ENCODE data around the gene MMP24. TPM values are rescaled to one million over a fixed set of nuclear protein-coding genes. Genes with fewer than 3 reads are reported as not detected.
"Not testable (repeated sequence)": the region's sequence is repeated elsewhere in the genome, so short reads cannot be mapped to it uniquely, and the experiment has no call there.

Gene MMP24
- total RNA-seq, 1 experiment from 2014 or later, result 0.71 TPM

- H3K27me3 ChIP-seq (replicated peaks); H3K36me3 ChIP-seq; H3K4me3 ChIP-seq; H3K9me3 ChIP-seq (replicated peaks): not testable (repeated sequence)
- peaks cover 91% of the 10 kb centered on the region for H3K4me1 ChIP-seq (replicated peaks)
- H3K27ac ChIP-seq, result peak overlapping the region; percentile 32
- DNase-seq (ENCODE audit: low read depth in 1 of 2, low spot score in 2 of 2), result peak; percentile 37 to 65
Measured at GRCh38 chr20:35315632-35316020, 89.1 kb downstream of the MMP24 start.

- no peaks in the 10 kb centered on the region for H3K27me3 ChIP-seq (replicated peaks)
- peaks cover 93% of the 10 kb centered on the region for H3K4me1 ChIP-seq (replicated peaks)
- no peak overlapping the region for H3K4me3 ChIP-seq
- no peaks in the 10 kb centered on the region for H3K36me3 ChIP-seq
- H3K9me3 ChIP-seq (replicated peaks), result no peaks in the 10 kb centered on the region
- no peak for DNase-seq (ENCODE audit: low read depth in 1 of 2, low spot score in 2 of 2)
- H3K27ac ChIP-seq, result peak overlapping the region; percentile 10
Measured at GRCh38 chr20:35316086-35316485, 89.6 kb downstream of the MMP24 start.

- H3K27me3 ChIP-seq (replicated peaks), result no peaks in the 10 kb centered on the region
- no peaks in the 10 kb centered on the region for H3K36me3 ChIP-seq
Measured at GRCh38 chr20:35317416-35318210, 91.1 kb downstream of the MMP24 start.

GRCh38 chr20:35318502-35319157 is 92.1 kb downstream of the MMP24 start:
- H3K4me3 ChIP-seq, result no peak overlapping the region
- peaks cover 68% of the 10 kb centered on the region for H3K4me1 ChIP-seq (replicated peaks)
- H3K36me3 ChIP-seq, result no peaks in the 10 kb centered on the region
- peak overlapping the region; percentile 66 for H3K27ac ChIP-seq
- no peaks in the 10 kb centered on the region for H3K27me3 ChIP-seq (replicated peaks)
- no peaks in the 10 kb centered on the region for H3K9me3 ChIP-seq (replicated peaks)
- peak in 1 of 2 experiments; percentile 69 for DNase-seq (ENCODE audit: low read depth in 1 of 2, low spot score in 2 of 2)

More at GRCh38 chr20:35317416-35318210, 91.1 kb downstream of the MMP24 start:
- Histone ChIP-seq H3K9me3 (replicated peaks) (no peaks in the 10 kb centered on the region), H3K4me1 (replicated peaks) (peaks cover 78% of the 10 kb centered on the region), H3K4me3 (no peak overlapping the region), H3K27ac (peak overlapping the region; percentile 66; the same call in 1 of the 2 replicates)
- DNase-seq (ENCODE audit: low read depth in 1 of 2, low spot score in 2 of 2), result no peak

GRCh38 chr20:35319192-35319870 is 92.8 kb downstream of the MMP24 start:
- Histone ChIP-seq H3K4me1 (replicated peaks) (peaks cover 61% of the 10 kb centered on the region), H3K36me3 (no peaks in the 10 kb centered on the region)

GRCh38 chr20:35319871-35320197 is 93.3 kb downstream of the MMP24 start:
- H3K36me3 ChIP-seq, result peaks cover under 1% of the 10 kb centered on the region
- H3K9me3 ChIP-seq (replicated peaks), result no peaks in the 10 kb centered on the region
- no peak overlapping the region for H3K4me3 ChIP-seq
- DNase-seq (ENCODE audit: low read depth in 1 of 2, low spot score in 2 of 2), result peak in 1 of 2 experiments; percentile 51
- H3K27me3 ChIP-seq (replicated peaks), result no peaks in the 10 kb centered on the region
- peaks cover 56% of the 10 kb centered on the region for H3K4me1 ChIP-seq (replicated peaks)
- H3K27ac ChIP-seq, result peak overlapping the region; percentile 66

More at GRCh38 chr20:35319192-35319870, 92.8 kb downstream of the MMP24 start:
- no peaks in the 10 kb centered on the region for H3K9me3 ChIP-seq (replicated peaks)
- peak in 1 of 2 experiments; percentile 54 for DNase-seq (ENCODE audit: low read depth in 1 of 2, low spot score in 2 of 2)
- H3K27ac ChIP-seq, result peak overlapping the region; percentile 66
- H3K4me3 ChIP-seq, result no peak overlapping the region
- no peaks in the 10 kb centered on the region for H3K27me3 ChIP-seq (replicated peaks)

GRCh38 chr20:35320396-35321126 is 94.1 kb downstream of the MMP24 start:
- Histone ChIP-seq H3K9me3 (replicated peaks) (no peaks in the 10 kb centered on the region), H3K4me3 (no peak overlapping the region), H3K27me3 (replicated peaks) (no peaks in the 10 kb centered on the region), H3K27ac (peak overlapping the region; percentile 71), H3K4me1 (replicated peaks) (peaks cover 49% of the 10 kb centered on the region), H3K36me3 (peaks cover 7% of the 10 kb centered on the region)
- peak; percentile 81 to 84 for DNase-seq (ENCODE audit: low read depth in 1 of 2, low spot score in 2 of 2)

- no peak for DNase-seq (ENCODE audit: low read depth in 1 of 2, low spot score in 2 of 2)
- Histone ChIP-seq H3K4me1 (replicated peaks) (peaks cover 26% of the 10 kb centered on the region), H3K36me3 (peaks cover 7% of the 10 kb centered on the region)
Measured at GRCh38 chr20:35325401-35325800, 98.9 kb downstream of the MMP24 start.

GRCh38 chr20:35326021-35326739 is 99.7 kb downstream of the MMP24 start:
- Histone ChIP-seq H3K27me3 (replicated peaks) (no peaks in the 10 kb centered on the region), H3K36me3 (peaks cover 7% of the 10 kb centered on the region), H3K4me3 (no peak overlapping the region), H3K9me3 (replicated peaks) (no peaks in the 10 kb centered on the region), H3K4me1 (replicated peaks) (peaks cover 19% of the 10 kb centered on the region), H3K27ac (no peak overlapping the region)
- no peak for DNase-seq (ENCODE audit: low read depth in 1 of 2, low spot score in 2 of 2)

More at GRCh38 chr20:35325401-35325800, 98.9 kb downstream of the MMP24 start:
- H3K27me3 ChIP-seq (replicated peaks), result no peaks in the 10 kb centered on the region
- no peaks in the 10 kb centered on the region for H3K9me3 ChIP-seq (replicated peaks)
- no peak overlapping the region for H3K27ac ChIP-seq
- H3K4me3 ChIP-seq, result no peak overlapping the region

Other genes with a start within 250 kb of the MMP24 start
- gene TRPC4AP, start 133.9 kb upstream of the MMP24 start, total RNA-seq (2014; rRNA removed; shearing (Covaris generic)), result 25.3 and 36.8 TPM in 2 replicates
- gene EDEM2, start 79.4 kb upstream of the MMP24 start, total RNA-seq (2014; rRNA removed; shearing (Covaris generic)), result 12.1 and 19.1 TPM in 2 replicates
- gene PROCR, start 54.6 kb upstream of the MMP24 start, total RNA-seq (2014; rRNA removed; shearing (Covaris generic)), result 20.4 and 22.0 TPM in 2 replicates
- gene MMP24OS, start 51.4 kb downstream of the MMP24 start, total RNA-seq (2014; rRNA removed; shearing (Covaris generic)), result 18.5 and 19.1 TPM in 2 replicates
- 118 and 155 TPM in 2 replicates for gene EIF6, start 58.1 kb downstream of the MMP24 start, total RNA-seq (2014; rRNA removed; shearing (Covaris generic))
- not detected in 2 replicates for gene FAM83C, start 65.7 kb downstream of the MMP24 start, total RNA-seq (2014; rRNA removed; shearing (Covaris generic))
- gene UQCC1, start 185.3 kb downstream of the MMP24 start, total RNA-seq (2014; rRNA removed; shearing (Covaris generic)), result 25.6 and 26.8 TPM in 2 replicates
- not detected in 2 replicates for gene GDF5, start 211.5 kb downstream of the MMP24 start, total RNA-seq (2014; rRNA removed; shearing (Covaris generic))
- gene CEP250, start 228.9 kb downstream of the MMP24 start, total RNA-seq (2014; rRNA removed; shearing (Covaris generic)), result 8.7 and 13.3 TPM in 2 replicates